K562 (cell line): ENCODE data around the gene RASSF1. TPM values are rescaled to one million over a fixed set of nuclear protein-coding genes. Genes with fewer than 3 reads are reported as not detected.

Source experiments
- DDX20 ChIP-seq: fragments of 450-650 bp; IDR thresholded peaks from 2 replicates; pipeline ENCODE4 v1.6.1; 2016; ENCODE audit warnings: missing genetic modification characterization, low read depth, mild to moderate bottlenecking, missing compliant biosample characterization, moderate library complexity
- MGA ChIP-seq: fragments of 450-650 bp; IDR thresholded peaks from 2 replicates; pipeline ENCODE4 v1.6.1; 2016; ENCODE audit warnings: mild to moderate bottlenecking, moderate library complexity
- SOX6 ChIP-seq: fragments of 450-650 bp; IDR thresholded peaks from 2 replicates; pipeline ENCODE4 v1.6.1; 2014; ENCODE audit warnings: mild to moderate bottlenecking
- polyA plus RNA-seq, 8 experiments: library from polyadenylated mRNA; depleted of rRNA in 4 of 8; stranded (reverse) in 5 of 8; unstranded in 3 of 8; fragments of >200 nt; fragmentation: Nextera tagmentation in 2 of 8; fragmentation: Illumina TruSeq in 1 of 8; extraction: Ambion mirVana in 2 of 8; extraction: Trizol in 1 of 8; gene quantifications; 2 replicates each; pipeline versions ENCODE4 v1.2.1 to v1.2.3, GENCODE V29; 2011 to 2014; ENCODE audit warnings: inconsistent platforms in 1 of 8, missing spikeins in 1 of 8
- total RNA-seq, 7 experiments: library from RNA; depleted of rRNA in 6 of 7; stranded (reverse); fragments of >200 nt in 6 of 7; fragmentation: Illumina TruSeq in 2 of 7; extraction: Trizol in 2 of 7; gene quantifications; 2 replicates each; pipeline versions ENCODE4 v1.2.1 to v1.2.3, GENCODE V29; 2011 to 2021; ENCODE audit warnings: low replicate concordance in 1 of 7

Gene RASSF1
- total and polyA plus RNA-seq, 9 of the 15 experiments (the other 6 are each of a cell fraction or from before 2014, with no cell fraction given) = 3.6 to 57.1 (median 24.6) TPM

GRCh38 chr3:50334339-50335075, 6.1 kb downstream of the RASSF1 start (continued):
- no peak for TF ChIP-seq MGA
- TF ChIP-seq SOX6 = no peak
- no peak for TF ChIP-seq DDX20 (tag)
